Epithelial cell of proximal tubule (primary cell): Measurements from ENCODE around the gene PPT1. TPM values are rescaled to one million over a fixed set of nuclear protein-coding genes. Genes with fewer than 3 reads are reported as not detected.
"Not testable (repeated sequence)": the region's sequence is repeated elsewhere in the genome, so short reads cannot be mapped to it uniquely, and the experiment has no call there.

Experiments used
- DNase-seq: peaks from one replicate; pipeline ENCODE4 v3.0.0-alpha.2; 2011; ENCODE audit warnings: low read depth
- H3K4me3 ChIP-seq: 2 replicates; pipeline ENCODE4 v1.5.1; 2011; ENCODE audit warnings: low read depth, mild to moderate bottlenecking, low read length
- CTCF ChIP-seq: conservative IDR thresholded peaks from 2 replicates; pipeline ENCODE4 v1.5.1; 2012; ENCODE audit warnings: low read depth, mild to moderate bottlenecking, low read length
- total RNA-seq: library from RNA; depleted of rRNA; stranded (reverse); fragments of >200 nt; gene quantifications from 2 replicates; pipeline ENCODE4 v1.2.3, GENCODE V29; 2015

Gene PPT1
- total RNA-seq, 1 donor from 2014 or later, result 29.6 TPM

- DNase-seq, result no peak
- no peak for TF ChIP-seq CTCF
- H3K4me3 ChIP-seq, result no peak overlapping the region
Measured at GRCh38 chr1:40092706-40093639, 4.1 kb downstream of the PPT1 start.

- no peak overlapping the region for H3K4me3 ChIP-seq
- DNase-seq, result no peak
- no peak for TF ChIP-seq CTCF
Measured at GRCh38 chr1:40092241-40092640, 4.8 kb downstream of the PPT1 start.

GRCh38 chr1:40090652-40091355, 6.2 kb downstream of the PPT1 start:
- no peak for DNase-seq
- no peak overlapping the region for H3K4me3 ChIP-seq
- TF ChIP-seq CTCF, result no peak

- DNase-seq, result peak; percentile 10
- not testable (repeated sequence) for H3K4me3 ChIP-seq
- TF ChIP-seq CTCF, result peak; percentile 72
Measured at GRCh38 chr1:40084750-40085149, 12.3 kb downstream of the PPT1 start.

- TF ChIP-seq CTCF, result no peak
- no peak overlapping the region for H3K4me3 ChIP-seq
- DNase-seq, result no peak
Measured at GRCh38 chr1:40081871-40082270, 15.2 kb downstream of the PPT1 start.

GRCh38 chr1:40079774-40080400, 17.2 kb downstream of the PPT1 start:
- DNase-seq, result no peak
- no peak for TF ChIP-seq CTCF
- H3K4me3 ChIP-seq, result no peak overlapping the region
